Activated naive CD4-positive, alpha-beta T cell treated with anti-CD3 and anti-CD28 coated beads, Interleukin-2, amount 50 U/mL, for 24 hours (primary cell): Measurements from ENCODE around the gene HSPA1B.
A peak's percentile ranks its signal among the peaks of the same experiment; 100 is the strongest.
"Not testable (repeated sequence)": the region's sequence is repeated elsewhere in the genome, so short reads cannot be mapped to it uniquely, and the experiment has no call there.

Experiments
- H3K27ac Mint-ChIP-seq: one replicate; pipeline ENCODE4 v1.8.0; 2021; ENCODE audit warnings: mild to moderate bottlenecking, mixed read lengths
- H3K27me3 Mint-ChIP-seq: one replicate; pipeline ENCODE4 v1.8.0; 2021; ENCODE audit warnings: mixed read lengths
- H3K36me3 Mint-ChIP-seq: one replicate; pipeline ENCODE4 v1.8.0; 2021; ENCODE audit warnings: mixed read lengths
- H3K4me1 Mint-ChIP-seq: one replicate; pipeline ENCODE4 v1.8.0; 2021; ENCODE audit warnings: mixed read lengths
- H3K4me3 Mint-ChIP-seq: one replicate; pipeline ENCODE4 v1.8.0; 2021; ENCODE audit warnings: mild to moderate bottlenecking, mixed read lengths
- H3K9me3 Mint-ChIP-seq: one replicate; pipeline ENCODE4 v1.8.0; 2021; ENCODE audit warnings: mixed read lengths

Gene HSPA1B

GRCh38 chr6:31827286-31828079, at the start of gene HSPA1B:
Gene HSPA1B, plus strand, starts transcription at chr6:31827738. Its CDS starts 213 bp downstream, at chr6:31827951.
- Mint-ChIP-seq H3K36me3 (peaks cover 2% of the 10 kb centered on the region), H3K27ac (peak within 1 kb of the TSS; percentile 97), H3K9me3 (no peaks in the 10 kb centered on the region), H3K27me3 (no peaks in the 10 kb centered on the region), H3K4me3 (peak within 1 kb of the TSS; percentile 93), H3K4me1 (peaks cover 38% of the 10 kb centered on the region)

GRCh38 chr6:31778193-31778592, 49.3 kb upstream of the HSPA1B start:
- peaks cover 29% of the 10 kb centered on the region for H3K4me1 Mint-ChIP-seq
- peaks cover 9% of the 10 kb centered on the region for H3K36me3 Mint-ChIP-seq
- H3K4me3 Mint-ChIP-seq: no peak overlapping the region
- H3K27ac Mint-ChIP-seq: no peak overlapping the region
- no peaks in the 10 kb centered on the region for H3K27me3 Mint-ChIP-seq
- H3K9me3 Mint-ChIP-seq: no peaks in the 10 kb centered on the region

GRCh38 chr6:31778999-31779885, 48.3 kb upstream of the HSPA1B start:
- Mint-ChIP-seq H3K4me3 (no peak overlapping the region), H3K27ac (no peak overlapping the region), H3K4me1 (peaks cover 26% of the 10 kb centered on the region), H3K27me3 (no peaks in the 10 kb centered on the region), H3K9me3 (no peaks in the 10 kb centered on the region), H3K36me3 (peaks cover 9% of the 10 kb centered on the region)

GRCh38 chr6:31779908-31780307, 47.6 kb upstream of the HSPA1B start:
- no peak overlapping the region for H3K4me3 Mint-ChIP-seq
- no peak overlapping the region for H3K27ac Mint-ChIP-seq
- H3K36me3 Mint-ChIP-seq: peaks cover 9% of the 10 kb centered on the region

DNA sequence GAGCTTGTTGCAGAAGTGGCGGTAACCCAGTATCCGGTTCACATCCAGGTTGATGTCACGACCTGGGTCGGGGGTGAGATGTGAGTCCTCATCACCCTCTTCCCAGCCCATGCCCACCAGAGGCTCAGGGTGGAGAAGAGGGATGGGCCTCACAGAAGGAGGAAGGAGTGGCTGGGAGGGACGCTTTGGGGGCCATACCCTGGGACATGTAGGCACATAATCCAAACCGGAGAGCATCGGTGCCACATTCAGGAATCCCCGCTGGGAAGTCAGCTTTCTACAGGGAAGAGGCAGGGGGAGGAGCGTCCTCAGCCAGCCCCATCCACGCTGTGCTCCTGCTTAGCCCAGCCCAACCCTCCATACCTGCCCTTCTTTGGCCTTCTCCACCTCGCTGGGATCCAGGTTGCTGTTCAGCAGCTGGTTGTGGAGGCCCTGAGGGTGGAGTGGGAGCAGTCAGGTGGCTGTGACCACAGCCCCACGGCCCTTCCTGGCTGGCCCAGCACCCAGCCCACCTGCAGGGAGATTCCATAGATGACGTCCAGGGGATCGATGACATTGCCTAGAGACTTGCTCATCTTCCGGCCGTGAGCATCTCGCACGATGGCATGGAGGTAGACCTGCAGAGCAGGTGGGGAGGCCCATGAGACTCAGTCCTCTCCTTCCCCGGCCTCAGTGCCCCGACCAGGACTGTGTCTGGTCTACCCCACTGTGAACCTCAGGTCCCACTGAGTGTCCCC, 46.9 kb upstream of the HSPA1B start:
- no peak overlapping the region for H3K27ac Mint-ChIP-seq
- no peaks in the 10 kb centered on the region for H3K27me3 Mint-ChIP-seq
- H3K36me3 Mint-ChIP-seq: peaks cover 9% of the 10 kb centered on the region
- H3K4me1 Mint-ChIP-seq: peaks cover 22% of the 10 kb centered on the region
- H3K4me3 Mint-ChIP-seq: no peak overlapping the region
- no peaks in the 10 kb centered on the region for H3K9me3 Mint-ChIP-seq

More at GRCh38 chr6:31779908-31780307, 47.6 kb upstream of the HSPA1B start:
- Mint-ChIP-seq H3K27me3 (no peaks in the 10 kb centered on the region), H3K4me1 (peaks cover 26% of the 10 kb centered on the region), H3K9me3 (no peaks in the 10 kb centered on the region)

- Mint-ChIP-seq H3K27me3 (no peaks in the 10 kb centered on the region), H3K4me3 (no peak overlapping the region), H3K36me3 (peaks cover 10% of the 10 kb centered on the region), H3K4me1 (peaks cover 14% of the 10 kb centered on the region), H3K9me3 (no peaks in the 10 kb centered on the region), H3K27ac (no peak overlapping the region)
Measured at GRCh38 chr6:31781244-31782125, 46.1 kb upstream of the HSPA1B start.

- Mint-ChIP-seq H3K27ac (no peak overlapping the region), H3K27me3 (no peaks in the 10 kb centered on the region), H3K36me3 (peaks cover 12% of the 10 kb centered on the region), H3K4me3 (no peak overlapping the region), H3K4me1 (peaks cover 6% of the 10 kb centered on the region), H3K9me3 (no peaks in the 10 kb centered on the region)
Measured at GRCh38 chr6:31782126-31782855, 45.2 kb upstream of the HSPA1B start.

DNA sequence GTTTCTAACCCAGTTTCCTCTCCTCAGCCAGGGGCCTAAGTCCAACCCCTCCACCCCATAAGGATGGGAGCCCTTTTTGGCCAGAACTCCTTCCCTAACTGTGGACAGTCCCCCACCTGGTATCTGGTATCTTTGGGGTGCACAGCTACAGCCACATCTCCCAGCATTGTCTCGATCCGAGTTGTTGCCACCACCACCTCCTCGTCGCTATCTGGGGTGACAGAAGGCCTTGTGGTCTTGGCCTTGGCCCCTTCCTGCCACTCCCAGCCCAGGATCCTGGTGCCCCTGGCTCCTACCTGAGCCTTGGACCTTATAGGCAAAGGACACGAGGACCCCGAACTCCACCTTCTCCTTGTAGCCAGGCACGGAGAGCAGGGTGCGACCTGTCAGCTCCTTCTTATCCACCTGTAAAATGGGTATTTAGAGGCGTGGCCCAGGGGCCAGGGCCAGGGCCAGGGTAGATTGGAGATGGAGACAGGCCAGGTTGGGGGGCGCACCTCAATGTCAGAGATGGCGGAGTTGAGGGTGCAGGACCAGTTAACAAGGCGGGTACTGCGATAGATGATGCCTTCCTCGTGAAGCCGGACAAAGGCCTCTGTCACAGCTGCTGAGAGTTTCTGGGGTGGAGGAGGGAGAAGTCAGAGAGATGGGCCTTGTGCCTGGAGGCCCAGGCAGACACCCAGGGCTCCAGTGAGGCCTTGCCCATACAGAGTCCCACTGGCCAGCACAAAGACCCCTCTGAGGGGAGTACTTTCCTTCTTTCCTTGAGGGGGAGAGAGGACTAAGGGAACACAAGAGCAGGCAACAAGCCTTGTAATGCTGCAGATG, 43.2 kb upstream of the HSPA1B start:
- Mint-ChIP-seq H3K36me3 (peaks cover 14% of the 10 kb centered on the region), H3K4me3 (no peak overlapping the region), H3K27ac (no peak overlapping the region), H3K4me1 (no peaks in the 10 kb centered on the region), H3K27me3 (no peaks in the 10 kb centered on the region), H3K9me3 (no peaks in the 10 kb centered on the region)

GRCh38 chr6:31785475-31785874, 42.1 kb upstream of the HSPA1B start:
- no peaks in the 10 kb centered on the region for H3K9me3 Mint-ChIP-seq
- no peak overlapping the region for H3K4me3 Mint-ChIP-seq
- peaks cover 14% of the 10 kb centered on the region for H3K36me3 Mint-ChIP-seq
- H3K4me1 Mint-ChIP-seq: peaks cover under 1% of the 10 kb centered on the region
- no peak overlapping the region for H3K27ac Mint-ChIP-seq
- H3K27me3 Mint-ChIP-seq: no peaks in the 10 kb centered on the region

DNA sequence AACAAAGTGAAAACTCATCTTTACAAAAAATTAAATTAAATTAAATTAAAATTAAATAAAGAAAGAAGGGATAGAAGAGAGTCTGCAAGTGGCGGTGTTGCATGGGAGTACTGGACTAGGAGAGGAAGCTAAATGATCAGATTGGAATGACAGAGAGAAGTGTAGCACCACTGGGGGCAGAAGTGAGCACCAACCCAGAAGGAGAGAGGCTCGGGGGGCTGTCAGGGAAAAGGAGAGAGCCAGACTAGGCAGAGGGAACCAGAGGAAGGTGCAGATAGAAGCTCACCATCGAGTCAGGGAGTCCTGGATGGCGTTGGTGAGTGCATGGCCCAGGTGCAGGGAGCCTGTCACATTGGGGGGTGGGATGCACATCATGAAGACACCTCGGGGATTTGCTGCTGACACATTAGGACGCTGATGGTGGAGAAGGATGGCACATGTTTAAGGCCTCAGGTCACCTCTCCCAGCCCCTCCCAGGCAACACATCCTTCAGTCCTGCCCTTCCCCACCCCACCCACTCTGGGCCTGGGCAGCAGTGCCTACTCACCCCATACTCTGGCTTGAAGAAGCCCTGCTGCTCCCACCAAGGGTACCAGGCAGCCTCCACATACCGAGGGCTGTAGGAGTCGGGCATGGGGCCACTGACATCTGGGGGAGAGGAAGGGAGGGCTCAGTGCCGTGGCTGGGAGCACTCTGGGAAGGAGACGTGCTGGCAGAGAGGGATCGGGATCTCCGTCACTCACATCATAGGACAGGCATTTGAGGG, 36.0 kb upstream of the HSPA1B start:
- no peaks in the 10 kb centered on the region for H3K9me3 Mint-ChIP-seq
- H3K4me1 Mint-ChIP-seq: peaks cover 21% of the 10 kb centered on the region
- H3K27ac Mint-ChIP-seq: no peak overlapping the region
- H3K36me3 Mint-ChIP-seq: peaks cover 9% of the 10 kb centered on the region
- H3K27me3 Mint-ChIP-seq: no peaks in the 10 kb centered on the region
- H3K4me3 Mint-ChIP-seq: no peak overlapping the region

GRCh38 chr6:31792090-31792374, 35.5 kb upstream of the HSPA1B start:
- Mint-ChIP-seq H3K36me3 (peaks cover 7% of the 10 kb centered on the region), H3K4me1 (peaks cover 24% of the 10 kb centered on the region), H3K9me3 (no peaks in the 10 kb centered on the region), H3K27me3 (no peaks in the 10 kb centered on the region), H3K4me3 (no peak overlapping the region), H3K27ac (no peak overlapping the region)

- H3K36me3 Mint-ChIP-seq: peaks cover 7% of the 10 kb centered on the region
- H3K27me3 Mint-ChIP-seq: no peaks in the 10 kb centered on the region
- peaks cover 31% of the 10 kb centered on the region for H3K4me1 Mint-ChIP-seq
- peak overlapping the region; percentile 36 for H3K4me3 Mint-ChIP-seq
- no peaks in the 10 kb centered on the region for H3K9me3 Mint-ChIP-seq
- H3K27ac Mint-ChIP-seq: peak overlapping the region; percentile 41
Measured at GRCh38 chr6:31792761-31793171, 34.8 kb upstream of the HSPA1B start.

DNA sequence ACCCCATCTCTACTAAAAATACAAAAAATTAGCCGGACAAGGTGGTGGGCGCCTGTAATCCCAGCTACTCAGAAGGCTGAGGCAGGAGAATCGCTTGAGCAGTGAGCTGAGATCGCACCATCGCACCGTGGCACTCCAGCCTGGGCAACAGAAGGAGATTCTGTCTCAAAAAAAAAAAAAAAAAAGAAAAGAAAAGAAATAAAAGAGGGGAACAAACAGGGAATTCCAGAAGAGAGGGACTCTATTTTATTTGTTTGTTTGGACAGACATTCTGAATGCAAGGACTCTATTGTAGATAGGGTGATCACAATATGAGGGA, 33.7 kb upstream of the HSPA1B start:
- Mint-ChIP-seq H3K27ac (peak overlapping the region; percentile 88), H3K4me3 (peak overlapping the region; percentile 94), H3K4me1 (peaks cover 38% of the 10 kb centered on the region)
- H3K27me3 Mint-ChIP-seq, H3K36me3 Mint-ChIP-seq, H3K9me3 Mint-ChIP-seq: not testable (repeated sequence)
